ENCODE results near the gene PIEZO1. TPM values are rescaled to one million over a fixed set of nuclear protein-coding genes. Genes with fewer than 3 reads are reported as not detected.

The PIEZO1 gene
- total and polyA plus RNA-seq, 2 donors (not counting 1 experiment from before 2014, with no cell fraction given): 108 to 331 TPM

- ATAC-seq (ENCODE audit: low read depth) (no peak), DNase-seq (no peak)
- Mint-ChIP-seq H3K9me3 (ENCODE audit: insufficient read depth) (no peaks in the 10 kb centered on the region), H3K27ac (no peak overlapping the region), H3K4me1 (no peaks in the 10 kb centered on the region), H3K4me3 (no peak overlapping the region), H3K27me3 (no peaks in the 10 kb centered on the region)
- H3K4me2 ChIP-seq (replicated peaks; ENCODE audit: low read depth, low read length, poor library complexity, severe bottlenecking): no peak overlapping the region
- H3K4me1 ChIP-seq (ENCODE audit: control insufficient read depth in 2 of 2, insufficient read depth in 2 of 2, low read length in 2 of 2): no peaks in the 10 kb centered on the region
- POLR2A ChIA-PET: interaction anchor here (0.5 kb wide), 1 partner anchor 115 kb away, joined by 3 read pairs; no protein-coding TSS in a partner anchor
- H3K27ac ChIP-seq (ENCODE audit: low read length in 2 of 2): no peak overlapping the region
- WGBS (ENCODE audit: insufficient coverage): 89% methylated on average over 28 of the region's 30 CpGs
- H3K9ac ChIP-seq (ENCODE audit: low read length): no peak overlapping the region
- no peaks in the 10 kb centered on the region for H3K9me3 ChIP-seq (ENCODE audit: control extremely low read depth in 1 of 3, control insufficient read depth in 2 of 3, insufficient read depth in 1 of 3, low read length in 2 of 3)
- intact Hi-C loops (cut with micrococcal nuclease): no loop called here
- H4K20me1 ChIP-seq (ENCODE audit: control insufficient read depth, insufficient read depth, low read length, poor library complexity, severe bottlenecking): peaks cover 26% of the 10 kb centered on the region
- no peak overlapping the region for H2AFZ ChIP-seq (ENCODE audit: insufficient read depth, low read depth, low read length, poor library complexity, severe bottlenecking)
- peaks cover 0 to 54% of the 10 kb centered on the region in 2 experiments for H3K36me3 ChIP-seq (replicated peaks in 1 of 2; ENCODE audit: control extremely low read depth in 1 of 2, control insufficient read depth in 1 of 2, extremely low read depth in 1 of 2, insufficient read depth in 2 of 2, low read length in 1 of 2)
- CTCF ChIA-PET: no interaction called here
- H3K27me3 ChIP-seq (replicated peaks in 1 of 4; ENCODE audit: control extremely low read depth in 1 of 4, control insufficient read depth in 3 of 4, insufficient read depth in 4 of 4, low read length in 3 of 4): no peaks in the 10 kb centered on the region
- no peak overlapping the region for H3K4me3 ChIP-seq (ENCODE audit: control extremely low read depth in 1 of 5, extremely low read depth in 1 of 5, insufficient read depth in 1 of 5, low read depth in 2 of 5, low read length in 4 of 5)
- no peak for TF ChIP-seq EZH2 (IDR thresholded peaks at IDR 0.05; ENCODE audit: borderline replicate concordance, insufficient read depth, low read depth, low read length, poor library complexity, severe bottlenecking)
- TF ChIP-seq CTCF (IDR thresholded peaks at IDR 0.05): no peak
- peaks cover 22% of the 10 kb centered on the region for H3K79me2 ChIP-seq (ENCODE audit: control insufficient read depth, insufficient read depth, low read length)
Observed at GRCh38 chr16:88713568-88714419, 71.2 kb downstream of the PIEZO1 start.

GRCh38 chr16:88713054-88713453 lies 72.0 kb downstream of the PIEZO1 start:
- H3K27me3 Mint-ChIP-seq: no peaks in the 10 kb centered on the region
- Histone ChIP-seq H3K36me3 (replicated peaks in 1 of 2; ENCODE audit: control extremely low read depth in 1 of 2, control insufficient read depth in 1 of 2, extremely low read depth in 1 of 2, insufficient read depth in 2 of 2, low read length in 1 of 2) (peaks cover 0 to 46% of the 10 kb centered on the region in 2 experiments), H3K9me3 (ENCODE audit: control extremely low read depth in 1 of 3, control insufficient read depth in 2 of 3, insufficient read depth in 1 of 3, low read length in 2 of 3) (no peaks in the 10 kb centered on the region), H3K79me2 (ENCODE audit: control insufficient read depth, insufficient read depth, low read length) (peaks cover 29% of the 10 kb centered on the region), H3K4me3 (ENCODE audit: control extremely low read depth in 1 of 5, extremely low read depth in 1 of 5, insufficient read depth in 1 of 5, low read depth in 2 of 5, low read length in 4 of 5) (no peak overlapping the region), H3K27ac (ENCODE audit: low read length in 2 of 2) (no peak overlapping the region), H2AFZ (ENCODE audit: insufficient read depth, low read depth, low read length, poor library complexity, severe bottlenecking) (no peak overlapping the region), H3K27me3 (replicated peaks in 1 of 4; ENCODE audit: control extremely low read depth in 1 of 4, control insufficient read depth in 3 of 4, insufficient read depth in 4 of 4, low read length in 3 of 4) (no peaks in the 10 kb centered on the region), H4K20me1 (ENCODE audit: control insufficient read depth, insufficient read depth, low read length, poor library complexity, severe bottlenecking) (peaks cover 26% of the 10 kb centered on the region), H3K9ac (ENCODE audit: low read length) (no peak overlapping the region), H3K4me2 (replicated peaks; ENCODE audit: low read depth, low read length, poor library complexity, severe bottlenecking) (no peak overlapping the region), H3K4me1 (ENCODE audit: control insufficient read depth in 2 of 2, insufficient read depth in 2 of 2, low read length in 2 of 2) (no peaks in the 10 kb centered on the region)
- no peaks in the 10 kb centered on the region for H3K4me1 Mint-ChIP-seq
- no peak overlapping the region for H3K27ac Mint-ChIP-seq
- ATAC-seq (ENCODE audit: low read depth) (no peak), DNase-seq (no peak)
- ChIA-PET CTCF (no interaction called here), POLR2A (no interaction called here)
- H3K9me3 Mint-ChIP-seq (ENCODE audit: insufficient read depth): no peaks in the 10 kb centered on the region
- H3K4me3 Mint-ChIP-seq: no peak overlapping the region
- 97% methylated on average over 8 of the region's 15 CpGs for WGBS (ENCODE audit: insufficient coverage)
- intact Hi-C loops (cut with micrococcal nuclease): no loop called here
- TF ChIP-seq CTCF (IDR thresholded peaks at IDR 0.05) (no peak), EZH2 (IDR thresholded peaks at IDR 0.05; ENCODE audit: borderline replicate concordance, insufficient read depth, low read depth, low read length, poor library complexity, severe bottlenecking) (no peak)

Measured in B cell (primary cell).